ENCODE measurements around the gene ZXDC. TPM values are rescaled to one million over a fixed set of nuclear protein-coding genes. Genes with fewer than 3 reads are reported as not detected.

Gene ZXDC
- total RNA-seq, 4 donors from 2014 or later = 16.0 to 34.5 (median 27.3) TPM

GRCh38 chr3:126439968-126440708 lies 35.6 kb downstream of the ZXDC start:
- no peak for DNase-seq
- 86% methylated on average over 7 to 12 of the region's 12 CpGs for WGBS, 2 donors
- peaks cover 25 to 84% (median 26%) of the 10 kb centered on the region in 3 donors for H3K36me3 ChIP-seq

GRCh38 chr3:126439346-126439967 lies 36.2 kb downstream of the ZXDC start:
- Histone ChIP-seq H3K9me3 (no peaks in the 10 kb centered on the region), H3K4me3 (no peak overlapping the region), H3K27me3 (no peaks in the 10 kb centered on the region), H3K4me1 (no peaks in the 10 kb centered on the region), H3K27ac (no peak overlapping the region), H3K36me3 (peaks cover 25 to 89% (median 26%) of the 10 kb centered on the region in 3 donors)
- TF ChIP-seq CTCF (IDR thresholded peaks at IDR 0.05) (no peak), POLR2A (IDR thresholded peaks at IDR 0.05) (no peak)
- 82 to 88% methylated on average over 11 to 12 of the region's 15 CpGs for WGBS, 2 donors
- intact Hi-C loops (cut with DNase I) = no loop called here
- no peak for DNase-seq

More at GRCh38 chr3:126439968-126440708, 35.6 kb downstream of the ZXDC start:
- no peaks in the 10 kb centered on the region for H3K27me3 ChIP-seq
- no peak overlapping the region for H3K27ac ChIP-seq
- intact Hi-C loops (cut with DNase I) = no loop called here
- H3K4me1 ChIP-seq = no peaks in the 10 kb centered on the region
- TF ChIP-seq CTCF (IDR thresholded peaks at IDR 0.05) (no peak), POLR2A (IDR thresholded peaks at IDR 0.05) (no peak)
- no peak overlapping the region for H3K4me3 ChIP-seq
- H3K9me3 ChIP-seq = no peaks in the 10 kb centered on the region

- TF ChIP-seq CTCF (IDR thresholded peaks at IDR 0.05) = no peak
- Histone ChIP-seq H3K9me3 (no peaks in the 10 kb centered on the region), H3K4me1 (no peaks in the 10 kb centered on the region), H3K27me3 (no peaks in the 10 kb centered on the region), H3K4me3 (no peak overlapping the region), H3K36me3 (peaks cover 25 to 96% (median 26%) of the 10 kb centered on the region in 3 donors), H3K27ac (no peak overlapping the region)
- 85 to 90% methylated on average over 10 of the region's 10 CpGs for WGBS, 2 donors
- intact Hi-C loops (cut with DNase I) = no loop called here
- no peak for DNase-seq
These were observed 36.9 kb downstream of the ZXDC start for GRCh38 chr3:126438746-126439145.

- no peaks in the 10 kb centered on the region for H3K9me3 ChIP-seq
- intact Hi-C loops (cut with DNase I) = no loop called here
- no peak overlapping the region for H3K27ac ChIP-seq
- TF ChIP-seq POLR2A (IDR thresholded peaks at IDR 0.05) (no peak), CTCF (IDR thresholded peaks at IDR 0.05) (no peak)
- no peak overlapping the region for H3K4me3 ChIP-seq
- H3K36me3 ChIP-seq = peaks cover 25 to 99% (median 26%) of the 10 kb centered on the region in 3 donors
- no peaks in the 10 kb centered on the region for H3K27me3 ChIP-seq
- DNase-seq = no peak
- 75 to 87% methylated on average over 2 to 3 of the region's 8 CpGs for WGBS, 2 donors
- H3K4me1 ChIP-seq = no peaks in the 10 kb centered on the region
These were observed 37.5 kb downstream of the ZXDC start for GRCh38 chr3:126438186-126438585.

All from esophagus squamous epithelium (tissue), 5 donors.